ENCODE measurements around the gene GSTT2B. TPM values are rescaled to one million over a fixed set of nuclear protein-coding genes. Genes with fewer than 3 reads are reported as not detected.
"Not testable (repeated sequence)": the region's sequence is repeated elsewhere in the genome, so short reads cannot be mapped to it uniquely, and the experiment has no call there.

GSTT2B gene
- total and polyA plus RNA-seq, 3 donors from 2014 or later = 0.87 to 7.9 (median 1.4) TPM

GRCh38 chr22:23925020-23925606, 35.9 kb downstream of the GSTT2B start:
- TF ChIP-seq CTCF (IDR thresholded peaks at IDR 0.05) (no peak), POLR2A (IDR thresholded peaks at IDR 0.05) (no peak)
- no peak overlapping the region for H3K27ac ChIP-seq
- no peaks in the 10 kb centered on the region for H3K36me3 ChIP-seq (ENCODE audit: low read depth, missing control alignments)
- no peak for DNase-seq
- no peaks in the 10 kb centered on the region for H3K4me1 ChIP-seq
- intact Hi-C loops (cut with DNase I; ENCODE audit: low total_unique reads) = loop anchor here (5.0 kb wide), 1 partner anchor 47 kb away; the partner anchor contains the start of gene DDT
- H3K27me3 ChIP-seq = no peaks in the 10 kb centered on the region
- no peaks in the 10 kb centered on the region for H3K9me3 ChIP-seq
- WGBS, 2 donors = 81 to 95% methylated on average over 5 to 6 of the region's 6 CpGs
- H3K4me3 ChIP-seq = no peak overlapping the region

- no peaks in the 10 kb centered on the region for H3K36me3 ChIP-seq (ENCODE audit: low read depth, missing control alignments)
- H3K4me1 ChIP-seq = no peaks in the 10 kb centered on the region
- 70 to 73% methylated on average over 2 of the region's 2 CpGs for WGBS, 2 donors
- no peak overlapping the region for H3K4me3 ChIP-seq
- intact Hi-C loops (cut with DNase I; ENCODE audit: low total_unique reads) = no loop called here
- DNase-seq = no peak
- no peaks in the 10 kb centered on the region for H3K9me3 ChIP-seq
- H3K27me3 ChIP-seq = no peaks in the 10 kb centered on the region
- H3K27ac ChIP-seq = no peak overlapping the region
- no peak for TF ChIP-seq CTCF (IDR thresholded peaks at IDR 0.05)
- TF ChIP-seq POLR2A (IDR thresholded peaks at IDR 0.05) = no peak
These were observed 38.1 kb downstream of the GSTT2B start for GRCh38 chr22:23922921-23923320.

GRCh38 chr22:23921586-23922201, 39.3 kb downstream of the GSTT2B start:
- DNase-seq; H3K36me3 ChIP-seq (ENCODE audit: low read depth, missing control alignments); H3K4me3 ChIP-seq; H3K9me3 ChIP-seq; H3K27me3 ChIP-seq; H3K4me1 ChIP-seq; H3K27ac ChIP-seq; intact Hi-C loops (cut with DNase I; ENCODE audit: low total_unique reads): not testable (repeated sequence)
- WGBS, 2 donors = 92% methylated on average over 13 of the region's 13 CpGs

- DNase-seq; H3K27me3 ChIP-seq; H3K9me3 ChIP-seq; intact Hi-C loops (cut with DNase I; ENCODE audit: low total_unique reads); H3K36me3 ChIP-seq (ENCODE audit: low read depth, missing control alignments); H3K4me3 ChIP-seq; H3K4me1 ChIP-seq: not testable (repeated sequence)
- peak overlapping the region in 1 of 2 donors; percentile 41 for H3K27ac ChIP-seq
- WGBS, 2 donors = 94 to 100% methylated on average over 1 of the region's 1 CpG
These were observed 40.8 kb downstream of the GSTT2B start for GRCh38 chr22:23920267-23920611.

GRCh38 chr22:23915290-23915689, 45.7 kb downstream of the GSTT2B start:
- Histone ChIP-seq H3K9me3 (no peaks in the 10 kb centered on the region), H3K4me1 (peaks cover 7% of the 10 kb centered on the region), H3K27me3 (no peaks in the 10 kb centered on the region), H3K4me3 (no peak overlapping the region), H3K27ac (no peak overlapping the region), H3K36me3 (ENCODE audit: low read depth, missing control alignments) (no peaks in the 10 kb centered on the region)
- TF ChIP-seq CTCF (IDR thresholded peaks at IDR 0.05) (no peak), POLR2A (IDR thresholded peaks at IDR 0.05) (no peak)
- DNase-seq = no peak
- WGBS, 2 donors = 71 to 79% methylated on average over 3 of the region's 3 CpGs
- intact Hi-C loops (cut with DNase I; ENCODE audit: low total_unique reads) = no loop called here
